RWPE1 (cell line): ENCODE measurements around the gene CDKN2B.
A peak's percentile ranks its signal among the peaks of the same experiment; 100 is the strongest.

ENCODE experiments used
- CTCF ChIA-PET: fragments of 350-600 bp; sonication (Branson Sonifier 250); formaldehyde crosslinking; extraction: SDS; loops from one replicate; lab custom pipeline; 2021; lab: Yijun Ruan, JAX
- POLR2A ChIA-PET: fragments of 400-600 bp; formaldehyde crosslinking; extraction: SDS; loops from one replicate; lab custom pipeline; 2020; ENCODE audit warnings: antibody characterized with exemption; ENCODE audit not compliant: low non-redundant PET; lab: Yijun Ruan, JAX
- DNase-seq: peaks from one replicate; pipeline ENCODE4 v3.0.0; 2012; ENCODE audit warnings: low spot score
- H3K27ac ChIP-seq: fragments of 450-650 bp; 2 replicates; pipeline ENCODE4 v1.5.1; 2017
- CTCF ChIP-seq: fragments of 450-650 bp; conservative IDR thresholded peaks from 2 replicates; pipeline ENCODE4 v1.5.1; 2017; ENCODE audit warnings: low read depth, mild to moderate bottlenecking

Gene CDKN2B

DNA sequence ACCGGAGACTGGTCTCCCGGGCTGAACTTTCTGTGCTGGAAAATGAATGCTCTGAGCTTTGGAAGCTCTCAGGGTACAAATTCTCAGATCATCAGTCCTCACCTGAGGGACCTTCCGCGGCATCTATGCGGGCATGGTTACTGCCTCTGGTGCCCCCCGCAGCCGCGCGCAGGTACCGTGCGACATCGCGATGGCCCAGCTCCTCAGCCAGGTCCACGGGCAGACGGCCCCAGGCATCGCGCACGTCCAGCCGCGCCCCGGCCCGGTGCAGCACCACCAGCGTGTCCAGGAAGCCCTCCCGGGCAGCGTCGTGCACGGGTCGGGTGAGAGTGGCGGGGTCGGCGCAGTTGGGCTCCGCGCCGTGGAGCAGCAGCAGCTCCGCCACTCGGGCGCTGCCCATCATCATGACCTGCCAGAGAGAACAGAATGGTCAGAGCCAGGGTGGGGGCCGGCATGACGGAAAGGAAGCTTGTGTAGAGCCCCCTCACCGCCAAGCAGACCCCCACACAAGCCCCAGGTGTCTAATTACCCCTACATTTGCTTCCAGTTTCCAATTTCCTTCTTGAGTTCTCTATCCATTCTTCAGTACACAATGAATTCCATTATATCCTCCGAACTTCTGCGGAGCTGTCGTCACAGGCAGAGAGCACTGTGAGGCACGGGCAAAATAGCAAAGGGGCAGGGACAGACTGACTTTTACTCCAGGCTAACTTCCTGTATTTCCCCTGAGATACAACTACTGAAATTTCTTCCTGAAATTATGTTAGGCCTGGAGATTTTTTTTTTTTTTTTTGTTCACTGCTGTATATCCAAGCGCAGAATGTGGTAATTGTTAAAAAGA is 38.1 kb downstream of the CDKN2B start:
- ChIA-PET POLR2A (interaction anchor here (0.6 kb wide), 1 partner anchor 216 kb away, joined by 5 read pairs; no protein-coding TSS in a partner anchor), CTCF (no interaction called here)
- no peak for TF ChIP-seq CTCF
- DNase-seq = no peak
- peak overlapping the region; percentile 26 for H3K27ac ChIP-seq

DNA sequence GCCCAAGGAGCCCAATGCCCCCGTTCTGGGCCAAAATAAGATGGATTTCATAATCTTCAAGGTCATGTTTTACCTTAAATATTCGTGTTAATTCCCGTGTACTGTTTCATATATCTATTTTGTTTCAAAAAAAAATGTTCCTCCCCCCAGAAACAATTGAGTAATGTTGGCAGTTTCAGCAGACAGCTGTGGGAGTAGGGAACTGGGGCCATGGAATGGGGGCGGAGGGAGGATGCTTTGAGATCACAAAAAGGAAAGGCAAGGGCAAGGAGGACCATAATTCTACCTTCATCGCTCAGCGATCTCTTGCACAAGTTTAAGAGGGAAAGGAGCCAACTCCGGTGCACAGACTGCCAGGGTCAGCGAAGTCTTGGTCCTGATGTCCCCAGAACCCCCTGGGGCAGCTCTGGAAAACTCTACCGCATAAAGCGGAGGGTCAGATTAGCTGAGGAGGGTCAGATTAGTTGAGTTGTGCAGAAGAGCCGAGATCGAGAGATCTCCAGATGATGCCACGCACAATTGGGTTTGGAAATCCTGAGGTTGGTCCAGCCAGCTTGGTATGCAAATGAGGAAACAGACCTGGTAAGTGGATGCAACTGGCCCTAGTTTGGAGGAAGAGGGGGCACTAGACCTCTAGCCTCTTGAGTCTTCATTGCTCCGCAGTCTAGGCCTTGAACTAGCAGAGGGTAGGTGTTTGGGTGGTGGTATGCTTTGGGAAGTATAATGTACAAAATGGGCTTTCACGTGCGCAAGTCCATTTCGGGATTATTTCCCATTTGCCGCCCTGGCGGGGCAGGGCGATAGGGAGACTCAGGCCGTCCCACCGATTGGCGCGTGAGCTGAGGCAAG is 38.9 kb downstream of the CDKN2B start:
- peak overlapping the region; percentile 26 for H3K27ac ChIP-seq
- ChIA-PET CTCF (no interaction called here), POLR2A (interaction anchor here (0.6 kb wide), 1 partner anchor 215 kb away, joined by 5 read pairs; no protein-coding TSS in a partner anchor)
- TF ChIP-seq CTCF = no peak
- DNase-seq = no peak

DNA sequence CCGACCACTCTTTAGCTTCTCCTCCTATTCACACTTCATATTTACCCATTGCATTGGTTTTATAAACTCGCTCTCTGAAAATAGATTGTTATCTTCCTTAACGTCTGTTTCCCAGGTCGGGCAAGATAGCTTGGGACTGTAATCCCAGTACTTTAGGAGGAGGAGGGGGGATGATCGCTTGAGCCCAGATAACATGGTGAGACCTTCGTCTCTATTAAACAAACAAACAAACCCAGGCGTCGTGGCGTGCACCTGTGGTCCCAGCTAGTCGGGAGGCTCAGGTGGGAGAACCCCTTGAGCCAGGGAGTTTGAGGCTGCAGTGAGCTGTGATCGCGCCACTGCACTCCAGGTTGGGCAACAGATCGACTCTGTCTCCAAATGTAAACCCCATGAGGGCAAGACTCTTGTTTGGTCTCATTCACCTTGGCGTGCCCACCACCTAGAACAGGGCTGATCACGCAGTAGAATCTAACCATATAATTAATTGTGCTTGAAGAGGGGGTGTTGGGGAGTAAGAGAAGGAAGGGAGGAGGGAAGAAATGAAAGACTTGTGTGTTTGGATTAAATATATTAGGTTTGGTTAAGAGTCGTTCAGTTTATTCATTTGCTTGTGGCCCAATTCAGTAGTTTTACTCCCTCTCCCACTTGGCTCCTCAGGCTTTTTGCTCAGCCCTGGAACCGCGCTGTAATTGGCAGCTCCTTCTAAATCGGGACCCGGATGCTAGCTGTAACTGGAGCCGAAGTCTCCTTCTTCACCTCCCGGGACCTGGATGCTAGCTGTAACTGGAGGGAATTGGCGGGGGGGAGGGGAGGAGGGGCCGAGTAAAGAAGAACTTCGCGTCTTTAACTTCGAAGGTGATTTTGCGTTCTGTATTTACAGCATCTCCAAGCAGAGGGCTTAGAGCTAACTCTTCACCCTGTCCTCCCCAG is 39.8 kb downstream of the CDKN2B start:
- no peak for DNase-seq
- ChIA-PET POLR2A (no interaction called here), CTCF (interaction anchor here (1.5 kb wide), 1 partner anchor 39 kb away, joined by 3 read pairs; no protein-coding TSS in a partner anchor)
- TF ChIP-seq CTCF = no peak
- H3K27ac ChIP-seq = no peak overlapping the region

GRCh38 chr9:21968331-21969010 is 40.6 kb downstream of the CDKN2B start:
- POLR2A ChIA-PET = no interaction called here
- no peak for TF ChIP-seq CTCF

DNA sequence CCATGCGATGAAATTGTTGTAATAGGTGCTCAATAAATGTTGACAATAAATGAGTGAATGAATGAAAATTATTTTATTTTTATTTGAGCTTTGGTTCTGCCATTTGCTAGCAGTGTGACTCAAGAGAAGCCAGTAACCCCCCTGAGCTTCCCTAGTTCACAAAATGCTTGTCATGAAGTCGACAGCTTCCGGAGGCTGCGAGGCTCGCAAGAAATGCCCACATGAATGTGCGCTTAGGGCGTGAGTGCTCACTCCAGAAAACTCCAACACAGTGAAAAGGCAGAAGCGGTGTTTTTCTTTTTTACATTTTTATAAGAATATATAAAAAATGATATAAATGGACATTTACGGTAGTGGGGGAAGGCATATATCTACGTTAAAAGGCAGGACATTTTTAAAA is 41.4 kb downstream of the CDKN2B start:
- H3K27ac ChIP-seq = no peak overlapping the region
- no peak for DNase-seq
- ChIA-PET POLR2A (no interaction called here), CTCF (interaction anchor here (0.6 kb wide), 1 partner anchor 15 kb away, joined by 3 read pairs; no protein-coding TSS in a partner anchor)
- TF ChIP-seq CTCF = no peak

More at GRCh38 chr9:21968331-21969010, 40.6 kb downstream of the CDKN2B start:
- CTCF ChIA-PET = interaction anchor here (0.6 to 1.5 kb wide), 2 partner anchors 14 to 40 kb away, joined by 3 read pairs; no protein-coding TSS in a partner anchor
- DNase-seq = no peak
- H3K27ac ChIP-seq = peak overlapping the region; percentile 22
